Liver (tissue), 3 donors: ENCODE data around the gene KIRREL3.
A peak's percentile ranks its signal among the peaks of the same experiment; 100 is the strongest.

Experiments used
- ATF3 ChIP-seq: IDR thresholded peaks from 2 replicates; pipeline ENCODE4 v1.6.1; 2016; ENCODE audit warnings: antibody characterized with exemption
- CTCF ChIP-seq: fragments of 150-350 bp; IDR thresholded peaks from 2 replicates; pipeline ENCODE4 v1.5.1; 2017; ENCODE audit warnings: improper control_type of control experiment, low read depth, low read length; ENCODE audit not compliant: missing input control
- HNF4G ChIP-seq: IDR thresholded peaks from 2 replicates; pipeline ENCODE4 v1.6.1; 2016; ENCODE audit warnings: antibody characterized with exemption
- JUND ChIP-seq, 2 donors: IDR thresholded peaks; 2 replicates each; pipeline ENCODE4 v1.6.1; 2016; ENCODE audit warnings: antibody characterized with exemption in 2 of 2
- MAX ChIP-seq: IDR thresholded peaks from 2 replicates; pipeline ENCODE4 v1.6.1; 2016; ENCODE audit warnings: antibody characterized with exemption
- RAD21 ChIP-seq, 2 donors: IDR thresholded peaks; 2 replicates each; pipeline ENCODE4 v1.6.1; 2016; ENCODE audit warnings: antibody characterized with exemption in 2 of 2, mild to moderate bottlenecking in 2 of 2
- REST ChIP-seq: IDR thresholded peaks from 2 replicates; pipeline ENCODE4 v1.6.1; 2016; ENCODE audit warnings: antibody characterized with exemption, mild to moderate bottlenecking
- donor health status: healthy.
- donor health status: healthy.

GRCh38 chr11:126607374-126607773, 393.2 kb downstream of the KIRREL3 start:
- TF ChIP-seq CTCF (peak; percentile 89), RAD21 (IDR thresholded peaks at IDR 0.05) (peak; percentile 99), REST (no peak), JUND (IDR thresholded peaks at IDR 0.05) (no peak), MAX (no peak), ATF3 (no peak), HNF4G (no peak)
